Prostate gland (tissue), 2 donors: ENCODE results near the gene CTDP1. TPM values are rescaled to one million over a fixed set of nuclear protein-coding genes. Genes with fewer than 3 reads are reported as not detected.

Experiments used
- DNase-seq: peaks from one replicate; pipeline ENCODE4 v3.0.0-alpha.2; 2019; ENCODE audit warnings: low spot score
- H3K27ac ChIP-seq, 2 donors: fragments of 200-600 bp; sonication (generic); 2 replicates each; pipeline ENCODE4 v1.5.1; 2017 to 2019
- H3K27me3 ChIP-seq: fragments of 200-600 bp; sonication (generic); replicated peaks from 2 replicates; pipeline ENCODE4 v1.5.1; 2019; ENCODE audit not compliant: insufficient read depth
- H3K36me3 ChIP-seq, 2 donors: fragments of 200-600 bp; sonication (generic); 1 replicate in 1 of 2; 2 replicates in 1 of 2; pipeline versions ENCODE4 v1.5.1 to v1.8.1; 2017 to 2019
- H3K4me1 ChIP-seq: fragments of 200-600 bp; sonication (generic); replicated peaks from 2 replicates; pipeline ENCODE4 v1.5.1; 2019
- H3K4me3 ChIP-seq, 2 donors: fragments of 200-600 bp; sonication (generic); 2 replicates each; pipeline ENCODE4 v1.5.1; 2017 to 2019
- H3K9me3 ChIP-seq: fragments of 200-600 bp; sonication (generic); 2 replicates; pipeline ENCODE4 v1.5.1; 2017
- POLR2A ChIP-seq: fragments of 450-650 bp; IDR thresholded peaks from one replicate; pipeline ENCODE4 v1.6.1; 2016; ENCODE audit warnings: antibody characterized with exemption, mild to moderate bottlenecking
- POLR2AphosphoS5 ChIP-seq: sonication (generic); formaldehyde crosslinking; IDR thresholded peaks from one replicate; pipeline ENCODE4 v1.6.1; 2017; ENCODE audit warnings: antibody characterized with exemption
- WGBS: methylation state at CpG from one replicate; pipeline ENCODE4 v1.1.5; 2018; 5-methylcytosine and 5-hydroxymethylcytosine counted together
- intact Hi-C: fragments of 100-400 bp; cut with DNase I; formaldehyde crosslinking; loops from one replicate; pipeline ENCODE4 v1.14.2; 2022
- total RNA-seq, 2 donors: library from RNA; depleted of rRNA; stranded (reverse); fragments of >200 nt; gene quantifications; one replicate each; pipeline ENCODE4 v1.1.0, GENCODE V29; 2016
- TF ChIP-seq, protein P1 (sequence below), 4 experiments: fragments of 200-600 bp in 2 of 4; fragments of 450-650 bp in 2 of 4; sonication (generic) in 2 of 4; IDR thresholded peaks; 1 replicate in 3 of 4; 2 replicates in 1 of 4; pipeline ENCODE4 v1.5.1; 2016 to 2019; ENCODE audit warnings: antibody characterized with exemption in 4 of 4, mild to moderate bottlenecking in 2 of 4, moderate library complexity in 2 of 4

Gene CTDP1
- total RNA-seq, 2 donors from 2014 or later = 23.0 to 33.6 TPM

GRCh38 chr18:79796531-79797405, 117.2 kb downstream of the CTDP1 start:
- intact Hi-C loops = no loop called here
- TF ChIP-seq POLR2A = no peak
- TF ChIP-seq POLR2AphosphoS5 = no peak
- TF ChIP-seq, protein P1, sequence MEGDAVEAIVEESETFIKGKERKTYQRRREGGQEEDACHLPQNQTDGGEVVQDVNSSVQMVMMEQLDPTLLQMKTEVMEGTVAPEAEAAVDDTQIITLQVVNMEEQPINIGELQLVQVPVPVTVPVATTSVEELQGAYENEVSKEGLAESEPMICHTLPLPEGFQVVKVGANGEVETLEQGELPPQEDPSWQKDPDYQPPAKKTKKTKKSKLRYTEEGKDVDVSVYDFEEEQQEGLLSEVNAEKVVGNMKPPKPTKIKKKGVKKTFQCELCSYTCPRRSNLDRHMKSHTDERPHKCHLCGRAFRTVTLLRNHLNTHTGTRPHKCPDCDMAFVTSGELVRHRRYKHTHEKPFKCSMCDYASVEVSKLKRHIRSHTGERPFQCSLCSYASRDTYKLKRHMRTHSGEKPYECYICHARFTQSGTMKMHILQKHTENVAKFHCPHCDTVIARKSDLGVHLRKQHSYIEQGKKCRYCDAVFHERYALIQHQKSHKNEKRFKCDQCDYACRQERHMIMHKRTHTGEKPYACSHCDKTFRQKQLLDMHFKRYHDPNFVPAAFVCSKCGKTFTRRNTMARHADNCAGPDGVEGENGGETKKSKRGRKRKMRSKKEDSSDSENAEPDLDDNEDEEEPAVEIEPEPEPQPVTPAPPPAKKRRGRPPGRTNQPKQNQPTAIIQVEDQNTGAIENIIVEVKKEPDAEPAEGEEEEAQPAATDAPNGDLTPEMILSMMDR (IDR thresholded peaks at IDR 0.05) = no peak

DNA sequence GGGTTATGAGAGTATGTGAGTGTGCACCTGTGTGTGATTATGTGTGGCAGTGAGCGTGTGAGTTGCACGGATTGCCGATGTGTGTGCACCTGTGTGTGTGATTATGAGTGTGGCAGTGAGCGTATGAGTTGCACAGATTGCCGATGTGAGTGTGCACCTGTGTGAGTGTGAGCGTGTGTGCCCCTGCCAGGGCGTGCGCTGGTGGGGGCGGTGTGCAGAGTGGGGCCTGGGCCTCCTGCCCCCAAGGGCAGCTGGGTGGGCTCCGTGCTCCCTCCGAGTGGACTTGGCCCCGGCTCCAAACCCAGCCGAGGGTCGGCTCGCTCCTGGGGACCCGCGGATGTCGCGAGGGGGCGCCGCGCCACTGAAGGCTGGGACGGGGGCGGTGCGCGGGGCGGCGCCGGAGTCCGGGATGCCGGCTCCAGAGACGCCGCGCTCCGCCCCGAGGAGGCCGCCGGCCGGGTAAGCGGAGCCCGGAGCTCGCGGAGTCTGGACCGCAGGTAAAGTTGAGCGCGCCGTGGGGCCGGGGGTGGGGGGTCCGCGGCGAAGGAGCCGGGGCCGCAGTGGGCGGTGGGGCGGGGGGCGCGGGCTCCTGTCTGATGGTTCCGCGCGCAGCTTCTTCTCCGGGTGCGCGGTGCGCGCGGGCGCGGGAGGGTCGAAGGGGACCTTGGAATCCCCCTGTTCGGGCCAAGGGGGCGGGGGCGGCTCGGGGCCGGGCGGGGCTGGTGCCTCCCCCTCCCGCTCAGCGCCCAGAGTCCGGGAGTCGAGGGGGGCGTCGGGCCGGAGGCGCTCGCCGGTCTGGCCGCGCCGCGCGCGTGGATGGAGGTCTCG, 118.1 kb downstream of the CTDP1 start, which contains the start of gene KCNG2:
Gene KCNG2 (plus strand): TSS at position 421 of the 828 bp plus-strand sequence. CDS start 65,730 bp downstream, outside the sequence.
- intact Hi-C loops = no loop called here
- Histone ChIP-seq H3K27ac (no peak within 1 kb of the TSS), H3K36me3 (no peaks in the 10 kb centered on the region), H3K9me3 (no peaks in the 10 kb centered on the region), H3K4me3 (peak within 1 kb of the TSS; percentile 9 to 32), H3K27me3 (peaks cover 16% of the 10 kb centered on the region), H3K4me1 (peaks cover 11% of the 10 kb centered on the region)
- WGBS = 4% methylated on average over 61 of the region's 92 CpGs
- DNase-seq = no peak
- TF ChIP-seq POLR2AphosphoS5 (no peak), POLR2A (no peak)
- TF ChIP-seq, protein P1 (IDR thresholded peaks at IDR 0.05) = peak in 3 of 4 experiments; percentile 8 to 36 (median 32)

More at GRCh38 chr18:79796531-79797405, 117.2 kb downstream of the CTDP1 start:
- no peak for DNase-seq
- no peaks in the 10 kb centered on the region for H3K36me3 ChIP-seq
- peaks cover 16% of the 10 kb centered on the region for H3K27me3 ChIP-seq
- no peak overlapping the region for H3K27ac ChIP-seq
- 19% methylated on average over 21 of the region's 21 CpGs for WGBS
- H3K4me1 ChIP-seq = peaks cover 11% of the 10 kb centered on the region
- H3K9me3 ChIP-seq = no peaks in the 10 kb centered on the region
- no peak overlapping the region for H3K4me3 ChIP-seq

DNA sequence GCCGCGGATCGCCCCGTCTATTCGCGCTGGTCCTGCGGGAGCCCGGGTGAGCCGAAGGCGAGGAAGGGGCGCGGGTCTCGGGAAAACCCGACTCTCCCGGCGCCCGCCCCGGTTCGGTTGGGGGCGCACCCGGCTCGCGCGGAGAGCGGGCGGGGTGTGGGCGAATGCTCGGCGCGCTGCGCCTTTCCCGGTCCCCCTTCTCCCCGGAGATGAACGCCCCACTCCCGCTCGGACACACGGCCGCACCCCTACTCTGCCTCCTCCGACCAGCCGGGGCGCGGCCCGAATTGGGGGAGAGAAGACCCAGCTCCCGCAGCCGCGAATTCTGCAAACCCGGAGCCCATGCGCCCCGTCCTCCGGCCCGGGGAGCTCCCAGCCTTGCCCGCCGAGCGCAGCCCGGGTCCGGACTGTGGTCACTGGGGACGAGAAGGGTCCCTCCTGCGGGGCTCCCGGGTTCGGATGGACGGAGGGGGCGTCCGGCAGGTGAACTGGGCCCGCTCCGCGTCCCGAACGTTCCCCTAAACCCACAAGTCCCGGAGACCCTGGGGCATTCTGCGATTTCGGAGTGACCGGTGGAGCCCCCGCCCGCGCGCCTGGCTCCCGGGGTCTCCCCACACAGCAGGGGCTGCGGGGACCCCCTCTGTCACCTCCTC, 118.9 kb downstream of the CTDP1 start:
- 1% methylated on average over 22 of the region's 78 CpGs for WGBS
- no peaks in the 10 kb centered on the region for H3K36me3 ChIP-seq
- peaks cover 16% of the 10 kb centered on the region for H3K27me3 ChIP-seq
- no peaks in the 10 kb centered on the region for H3K9me3 ChIP-seq
- intact Hi-C loops = no loop called here
- H3K27ac ChIP-seq = no peak overlapping the region
- H3K4me1 ChIP-seq = peaks cover 11% of the 10 kb centered on the region
- TF ChIP-seq POLR2A = no peak
- TF ChIP-seq, protein P1 (IDR thresholded peaks at IDR 0.05) = no peak
- TF ChIP-seq POLR2AphosphoS5 = no peak
- DNase-seq = no peak
- H3K4me3 ChIP-seq = peak overlapping the region; percentile 9 to 32

DNA sequence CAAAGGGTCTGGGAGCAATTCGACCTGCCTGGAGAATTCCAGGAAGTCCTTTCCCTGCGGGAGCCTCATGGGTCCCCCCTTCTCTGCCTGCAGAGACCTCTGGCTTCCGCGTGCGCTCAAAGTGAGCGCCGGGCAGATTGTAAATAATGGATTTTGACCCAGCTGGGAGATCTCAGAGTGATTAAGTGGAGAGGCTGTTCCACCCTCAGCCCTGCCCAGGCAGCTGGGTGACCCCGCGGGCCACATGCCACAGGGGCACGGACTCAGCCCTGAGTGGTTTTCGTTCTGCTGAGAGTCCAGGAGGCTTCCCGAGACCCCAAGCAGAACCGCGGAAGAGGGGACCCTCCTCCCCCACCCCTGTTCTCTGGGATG, 119.4 kb downstream of the CTDP1 start:
- peaks cover 11% of the 10 kb centered on the region for H3K4me1 ChIP-seq
- no peak for TF ChIP-seq POLR2A
- no peak overlapping the region for H3K27ac ChIP-seq
- peak overlapping the region; percentile 9 to 32 for H3K4me3 ChIP-seq
- intact Hi-C loops = no loop called here
- no peak for DNase-seq
- peaks cover 16% of the 10 kb centered on the region for H3K27me3 ChIP-seq
- no peaks in the 10 kb centered on the region for H3K36me3 ChIP-seq
- H3K9me3 ChIP-seq = no peaks in the 10 kb centered on the region
- 4% methylated on average over 14 of the region's 14 CpGs for WGBS
